ENCODE measurements around the gene STMP1. TPM values are rescaled to one million over a fixed set of nuclear protein-coding genes. Genes with fewer than 3 reads are reported as not detected.

STMP1 gene
- total RNA-seq, 1 donor from 2014 or later = 63.3 TPM

DNA sequence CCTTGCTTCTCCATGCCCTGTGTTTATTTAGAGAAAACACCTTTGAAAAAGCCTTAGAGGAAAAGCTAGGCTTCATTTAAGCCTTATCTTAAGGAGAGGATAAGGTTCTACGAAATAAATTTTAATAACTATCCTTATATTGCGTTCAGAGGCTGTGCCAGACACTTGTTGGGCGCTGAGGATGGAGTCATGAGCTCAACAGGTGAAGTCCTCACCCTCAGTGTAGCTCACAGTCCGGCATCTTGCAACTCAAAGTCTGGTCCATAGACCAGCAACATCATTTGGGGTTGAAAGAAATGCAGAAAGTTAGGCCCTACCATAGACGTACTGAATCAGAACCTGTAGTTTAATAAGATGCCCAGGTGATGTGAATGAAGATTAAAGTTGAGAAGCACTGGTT lies 3.8 kb upstream of the STMP1 start:
- no peak for TF ChIP-seq CTCF (IDR thresholded peaks at IDR 0.05; ENCODE audit: unreplicated experiment)
- H3K36me3 Mint-ChIP-seq (ENCODE audit: insufficient read depth) = no peaks in the 10 kb centered on the region
- H3K27ac Mint-ChIP-seq = no peak overlapping the region
- peaks cover 6% of the 10 kb centered on the region for H3K4me1 Mint-ChIP-seq (ENCODE audit: low read depth)
- H3K4me3 Mint-ChIP-seq (ENCODE audit: low read depth) = no peak overlapping the region
- H3K9me3 Mint-ChIP-seq (ENCODE audit: low read depth) = no peaks in the 10 kb centered on the region
- no peaks in the 10 kb centered on the region for H3K27me3 Mint-ChIP-seq
- DNase-seq (ENCODE audit: low spot score, unreplicated experiment) = no peak

DNA sequence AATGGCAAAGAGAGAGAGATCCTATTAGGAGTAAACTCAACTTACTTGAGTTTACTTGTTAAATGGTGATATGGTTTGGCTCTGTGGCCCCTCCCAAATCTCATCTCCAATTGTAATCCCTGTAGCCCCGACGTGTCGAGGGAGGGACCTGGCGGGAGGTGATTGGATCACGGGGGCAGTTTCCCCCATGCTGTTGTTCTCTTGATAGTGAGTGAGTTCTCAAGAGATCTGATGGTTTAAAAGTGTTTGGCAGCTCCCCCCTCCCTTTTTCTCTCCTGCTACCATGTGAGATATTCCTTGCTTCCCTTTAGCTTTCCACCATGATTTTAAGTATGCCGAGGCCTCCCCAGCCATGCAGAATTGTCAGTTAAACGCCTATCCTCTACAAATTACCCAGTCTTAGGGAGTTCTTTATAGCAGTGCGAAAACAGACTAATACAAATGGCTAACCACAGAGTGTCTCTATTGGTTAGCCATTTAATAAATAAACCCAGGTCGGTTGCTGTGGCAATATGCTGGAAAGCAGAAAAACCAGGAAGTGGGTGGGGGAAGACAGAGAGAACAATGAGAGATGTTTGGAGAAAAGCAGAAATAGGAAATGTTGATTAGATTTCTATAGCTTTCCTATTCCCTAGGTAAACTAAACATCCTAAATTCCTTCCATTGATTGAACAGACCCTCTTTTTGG lies 3.0 kb upstream of the STMP1 start:
- no peak for DNase-seq (ENCODE audit: low spot score, unreplicated experiment)
- no peak overlapping the region for H3K27ac Mint-ChIP-seq
- no peak for TF ChIP-seq CTCF (IDR thresholded peaks at IDR 0.05; ENCODE audit: unreplicated experiment)
- H3K36me3 Mint-ChIP-seq (ENCODE audit: insufficient read depth) = no peaks in the 10 kb centered on the region
- peaks cover 9% of the 10 kb centered on the region for H3K4me1 Mint-ChIP-seq (ENCODE audit: low read depth)
- H3K9me3 Mint-ChIP-seq (ENCODE audit: low read depth) = no peaks in the 10 kb centered on the region
- H3K27me3 Mint-ChIP-seq = no peaks in the 10 kb centered on the region
- no peak overlapping the region for H3K4me3 Mint-ChIP-seq (ENCODE audit: low read depth)

DNA sequence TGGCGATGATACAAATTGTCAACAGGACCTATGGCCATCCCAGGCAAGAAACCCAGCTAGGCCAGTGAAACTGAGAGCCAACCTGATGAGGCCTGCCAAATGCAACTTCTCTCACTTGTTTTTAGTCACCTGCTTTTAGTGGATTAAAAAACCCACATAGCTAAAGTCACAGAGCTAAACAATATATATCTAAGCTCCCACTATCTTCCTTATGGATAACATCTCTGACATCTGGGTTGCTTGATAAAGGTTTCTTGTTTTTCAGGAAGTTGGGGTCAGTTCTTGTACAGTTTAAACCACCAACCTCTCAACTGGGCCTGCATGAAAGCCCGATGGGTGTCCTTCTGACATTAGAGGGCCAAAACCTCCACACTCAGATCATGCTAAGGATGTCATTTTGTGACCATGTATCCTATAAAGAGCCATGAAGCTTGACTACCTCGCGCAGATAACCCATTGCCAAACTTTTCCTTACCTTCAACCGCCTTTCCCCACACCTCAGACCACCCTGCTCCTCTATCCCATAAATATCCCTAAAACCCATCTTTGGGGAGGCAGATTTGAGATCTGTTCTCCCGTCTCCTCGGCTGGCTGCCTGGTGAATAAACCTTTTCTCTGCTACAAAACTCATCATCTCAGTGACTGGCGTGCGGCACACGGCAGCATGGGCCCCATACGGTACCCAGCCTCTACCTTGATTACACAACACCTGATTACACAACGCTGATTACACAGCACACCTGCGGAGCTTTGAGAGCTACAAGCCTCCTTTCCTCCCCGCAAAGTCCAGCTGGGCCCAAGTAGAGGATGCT lies 797 bp upstream of the STMP1 start:
- H3K4me1 Mint-ChIP-seq (ENCODE audit: low read depth) = peaks cover 9% of the 10 kb centered on the region
- no peaks in the 10 kb centered on the region for H3K27me3 Mint-ChIP-seq
- peak overlapping the region; percentile 21 for H3K27ac Mint-ChIP-seq
- DNase-seq (ENCODE audit: low spot score, unreplicated experiment) = no peak
- H3K9me3 Mint-ChIP-seq (ENCODE audit: low read depth) = no peaks in the 10 kb centered on the region
- no peak for TF ChIP-seq CTCF (IDR thresholded peaks at IDR 0.05; ENCODE audit: unreplicated experiment)
- peak overlapping the region; percentile 95 for H3K4me3 Mint-ChIP-seq (ENCODE audit: low read depth)
- H3K36me3 Mint-ChIP-seq (ENCODE audit: insufficient read depth) = no peaks in the 10 kb centered on the region

- Mint-ChIP-seq H3K4me1 (ENCODE audit: low read depth) (peaks cover 9% of the 10 kb centered on the region), H3K27ac (peak overlapping the region; percentile 21), H3K4me3 (ENCODE audit: low read depth) (peak overlapping the region; percentile 95), H3K36me3 (ENCODE audit: insufficient read depth) (peaks cover 2% of the 10 kb centered on the region), H3K9me3 (ENCODE audit: low read depth) (no peaks in the 10 kb centered on the region), H3K27me3 (no peaks in the 10 kb centered on the region)
- no peak for TF ChIP-seq CTCF (IDR thresholded peaks at IDR 0.05; ENCODE audit: unreplicated experiment)
- DNase-seq (ENCODE audit: low spot score, unreplicated experiment) = no peak
Measured at GRCh38 chr7:135662123-135662372, 266 bp upstream of the STMP1 start.

DNA sequence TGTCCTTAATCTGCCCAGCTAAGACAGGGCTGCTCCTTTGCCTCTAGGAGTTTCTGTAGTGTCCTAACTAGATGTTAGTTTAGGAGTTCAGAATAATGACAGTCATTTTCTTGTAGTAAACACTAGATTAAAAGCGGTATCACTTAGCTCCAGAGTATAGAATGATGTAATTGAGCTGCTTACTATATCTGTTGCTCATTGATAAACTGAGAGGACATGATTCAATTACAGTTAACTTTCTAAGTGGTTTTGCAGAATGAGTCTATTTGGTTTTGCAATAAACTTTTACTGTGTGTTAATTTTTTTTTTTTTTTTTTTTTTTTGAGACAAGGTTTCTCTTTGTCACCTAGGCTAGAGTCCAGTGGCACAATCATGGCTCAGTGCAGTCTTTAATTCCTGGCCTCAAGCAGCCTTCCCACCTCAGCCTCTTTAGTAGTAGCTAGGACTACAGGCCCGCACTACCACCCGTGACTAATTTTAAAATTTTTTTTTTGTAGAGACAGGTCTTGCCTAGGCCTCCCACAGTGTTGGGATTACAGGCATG lies 1.8 kb downstream of the STMP1 start:
- DNase-seq (ENCODE audit: low spot score, unreplicated experiment) = no peak
- Mint-ChIP-seq H3K27me3 (no peaks in the 10 kb centered on the region), H3K9me3 (ENCODE audit: low read depth) (no peaks in the 10 kb centered on the region), H3K36me3 (ENCODE audit: insufficient read depth) (peaks cover 5% of the 10 kb centered on the region), H3K4me1 (ENCODE audit: low read depth) (peaks cover 9% of the 10 kb centered on the region), H3K4me3 (ENCODE audit: low read depth) (peak overlapping the region; percentile 95), H3K27ac (peak overlapping the region; percentile 64)
- TF ChIP-seq CTCF (IDR thresholded peaks at IDR 0.05; ENCODE audit: unreplicated experiment) = no peak
